Muscle layer of colon (tissue), 2 donors: ENCODE data around the gene CCDC85A.

ENCODE experiments used
- H3K27ac ChIP-seq: one replicate; pipeline ENCODE4 v1.7.0; 2013; ENCODE audit warnings: low read depth, mild to moderate bottlenecking, low read length, moderate library complexity
- H3K27me3 ChIP-seq, 2 donors: one replicate each; pipeline ENCODE4 v1.7.0; 2013; ENCODE audit warnings: low read length in 2 of 2, mild to moderate bottlenecking in 2 of 2; ENCODE audit not compliant: insufficient read depth in 2 of 2, control insufficient read depth in 1 of 2
- H3K36me3 ChIP-seq: one replicate; pipeline ENCODE4 v1.7.0; 2013; ENCODE audit warnings: mild to moderate bottlenecking, low read length; ENCODE audit not compliant: insufficient read depth
- H3K4me1 ChIP-seq: one replicate; pipeline ENCODE4 v1.7.0; 2013; ENCODE audit warnings: mild to moderate bottlenecking, low read length; ENCODE audit not compliant: insufficient read depth
- H3K4me3 ChIP-seq, 2 donors: one replicate each; pipeline ENCODE4 v1.7.0; 2013; ENCODE audit warnings: low read length in 2 of 2, low read depth in 1 of 2, mild to moderate bottlenecking in 1 of 2, moderate library complexity in 1 of 2
- H3K9ac ChIP-seq: one replicate; pipeline ENCODE4 v1.7.0; 2013; ENCODE audit warnings: low read length
- H3K9me3 ChIP-seq: one replicate; pipeline ENCODE4 v1.7.0; 2013; ENCODE audit warnings: mild to moderate bottlenecking, low read length
- donor health status: abdominal sarcoma.
- donor health status: Adenocarcinoma of cecum.

CCDC85A gene

DNA sequence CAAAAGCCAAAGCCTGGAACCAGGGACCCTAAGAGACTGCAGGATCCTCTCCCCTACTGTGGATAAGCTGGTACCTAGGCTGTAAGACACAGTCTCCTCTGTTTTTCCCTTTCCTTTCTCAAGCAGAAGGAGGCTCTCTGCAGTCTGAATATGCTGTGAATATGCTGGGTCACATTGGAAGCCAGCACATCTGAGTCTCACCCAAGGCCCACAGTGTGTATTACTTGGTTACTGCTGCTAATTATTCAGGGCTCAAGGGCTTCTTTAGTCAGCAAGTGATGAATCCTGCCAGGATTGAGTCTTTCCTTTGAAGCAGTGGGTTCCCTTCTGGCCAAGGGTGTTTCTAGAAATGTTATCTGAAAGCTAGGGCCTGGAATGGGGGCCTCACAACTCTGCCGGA is 60.7 kb downstream of the CCDC85A start:
- Histone ChIP-seq H3K4me1 (no peaks in the 10 kb centered on the region), H3K36me3 (no peaks in the 10 kb centered on the region), H3K4me3 (no peak overlapping the region), H3K9ac (no peak overlapping the region), H3K9me3 (no peaks in the 10 kb centered on the region), H3K27me3 (no peaks in the 10 kb centered on the region), H3K27ac (no peak overlapping the region)

- Histone ChIP-seq H3K27me3 (no peaks in the 10 kb centered on the region), H3K9me3 (no peaks in the 10 kb centered on the region), H3K9ac (no peak overlapping the region), H3K36me3 (no peaks in the 10 kb centered on the region), H3K27ac (no peak overlapping the region), H3K4me1 (no peaks in the 10 kb centered on the region), H3K4me3 (no peak overlapping the region)
Observed at GRCh38 chr2:56244911-56245530, 61.2 kb downstream of the CCDC85A start.

GRCh38 chr2:56248965-56249742 is 65.4 kb downstream of the CCDC85A start:
- H3K27ac ChIP-seq, result no peak overlapping the region
- H3K27me3 ChIP-seq, result no peaks in the 10 kb centered on the region
- H3K9me3 ChIP-seq, result no peaks in the 10 kb centered on the region
- H3K36me3 ChIP-seq, result no peaks in the 10 kb centered on the region
- no peak overlapping the region for H3K9ac ChIP-seq
- no peaks in the 10 kb centered on the region for H3K4me1 ChIP-seq
- H3K4me3 ChIP-seq, result no peak overlapping the region

DNA sequence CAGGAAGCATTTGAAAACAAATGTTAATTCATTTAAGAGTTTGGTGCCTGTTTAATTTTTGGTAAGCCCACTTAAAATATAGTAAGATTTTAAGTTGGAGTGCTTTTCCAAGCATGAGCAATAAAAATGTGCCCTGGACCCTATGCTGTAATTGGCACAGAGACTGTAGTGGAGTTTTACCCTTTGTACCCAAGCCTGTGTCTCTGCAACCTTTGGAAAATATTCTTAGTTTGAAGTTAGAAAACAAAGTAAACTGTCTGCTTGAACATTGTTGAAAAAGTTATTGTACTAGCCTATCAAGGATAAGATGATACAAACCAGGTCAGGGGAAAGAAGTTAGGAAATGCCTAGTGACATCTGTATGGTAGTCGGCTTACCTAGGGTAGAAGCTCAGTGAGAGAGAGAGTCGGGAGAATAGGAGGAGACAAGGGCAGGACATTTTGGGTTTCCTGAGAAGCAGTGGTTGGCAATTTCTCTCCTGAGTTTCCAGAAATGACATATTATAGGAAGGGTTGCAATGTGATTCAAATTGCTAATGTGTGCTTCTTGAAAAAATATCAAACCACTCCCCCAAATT is 66.5 kb downstream of the CCDC85A start:
- H3K27ac ChIP-seq, result no peak overlapping the region
- no peak overlapping the region for H3K9ac ChIP-seq
- H3K4me1 ChIP-seq, result no peaks in the 10 kb centered on the region
- H3K9me3 ChIP-seq, result no peaks in the 10 kb centered on the region
- H3K36me3 ChIP-seq, result no peaks in the 10 kb centered on the region
- H3K27me3 ChIP-seq, result no peaks in the 10 kb centered on the region
- no peak overlapping the region for H3K4me3 ChIP-seq

- Histone ChIP-seq H3K27ac (no peak overlapping the region), H3K4me1 (no peaks in the 10 kb centered on the region), H3K27me3 (no peaks in the 10 kb centered on the region), H3K9ac (no peak overlapping the region), H3K36me3 (no peaks in the 10 kb centered on the region), H3K9me3 (no peaks in the 10 kb centered on the region), H3K4me3 (no peak overlapping the region)
Observed at GRCh38 chr2:56260415-56260814, 76.6 kb downstream of the CCDC85A start.

DNA sequence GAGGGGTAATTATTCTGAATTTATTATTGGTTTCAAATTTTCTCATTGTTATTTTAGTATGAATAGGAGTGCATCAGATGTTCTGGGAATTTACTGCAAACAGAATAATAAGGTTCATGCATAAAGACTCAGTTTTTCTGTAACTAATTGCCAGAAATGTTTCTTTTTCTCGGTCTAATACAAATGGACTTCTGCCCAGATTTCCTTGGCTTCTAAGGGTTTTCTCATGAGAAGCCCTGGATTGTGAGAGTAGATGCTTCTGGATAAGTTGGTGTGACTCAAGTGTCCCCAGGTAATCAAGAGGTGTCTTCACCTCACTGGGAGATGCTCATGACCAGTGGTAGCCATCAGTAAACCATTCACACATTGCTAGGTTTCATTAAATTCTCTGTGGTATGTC is 78.5 kb downstream of the CCDC85A start:
- Histone ChIP-seq H3K27ac (no peak overlapping the region), H3K4me3 (no peak overlapping the region), H3K9ac (no peak overlapping the region), H3K27me3 (no peaks in the 10 kb centered on the region), H3K9me3 (no peaks in the 10 kb centered on the region), H3K4me1 (no peaks in the 10 kb centered on the region), H3K36me3 (no peaks in the 10 kb centered on the region)

- no peaks in the 10 kb centered on the region for H3K36me3 ChIP-seq
- no peaks in the 10 kb centered on the region for H3K4me1 ChIP-seq
- H3K9me3 ChIP-seq, result no peaks in the 10 kb centered on the region
- H3K4me3 ChIP-seq, result no peak overlapping the region
- H3K27me3 ChIP-seq, result no peaks in the 10 kb centered on the region
- H3K9ac ChIP-seq, result no peak overlapping the region
- no peak overlapping the region for H3K27ac ChIP-seq
Observed at GRCh38 chr2:56263876-56264275, 80.1 kb downstream of the CCDC85A start.

GRCh38 chr2:56266761-56267414 is 83.1 kb downstream of the CCDC85A start:
- Histone ChIP-seq H3K27me3 (no peaks in the 10 kb centered on the region), H3K9ac (no peak overlapping the region), H3K4me3 (no peak overlapping the region)

GRCh38 chr2:56267415-56267788 is 83.6 kb downstream of the CCDC85A start:
- no peak overlapping the region for H3K27ac ChIP-seq
- H3K27me3 ChIP-seq, result no peaks in the 10 kb centered on the region
- H3K9ac ChIP-seq, result no peak overlapping the region
- H3K36me3 ChIP-seq, result no peaks in the 10 kb centered on the region
- no peaks in the 10 kb centered on the region for H3K9me3 ChIP-seq
- H3K4me1 ChIP-seq, result no peaks in the 10 kb centered on the region
- no peak overlapping the region for H3K4me3 ChIP-seq

More at GRCh38 chr2:56266761-56267414, 83.1 kb downstream of the CCDC85A start:
- Histone ChIP-seq H3K36me3 (no peaks in the 10 kb centered on the region), H3K27ac (no peak overlapping the region), H3K9me3 (no peaks in the 10 kb centered on the region), H3K4me1 (no peaks in the 10 kb centered on the region)

- Histone ChIP-seq H3K27me3 (no peaks in the 10 kb centered on the region), H3K27ac (no peak overlapping the region), H3K36me3 (no peaks in the 10 kb centered on the region), H3K4me1 (no peaks in the 10 kb centered on the region), H3K9ac (no peak overlapping the region), H3K4me3 (no peak overlapping the region), H3K9me3 (no peaks in the 10 kb centered on the region)
Observed at GRCh38 chr2:56268856-56269255, 85.1 kb downstream of the CCDC85A start.

DNA sequence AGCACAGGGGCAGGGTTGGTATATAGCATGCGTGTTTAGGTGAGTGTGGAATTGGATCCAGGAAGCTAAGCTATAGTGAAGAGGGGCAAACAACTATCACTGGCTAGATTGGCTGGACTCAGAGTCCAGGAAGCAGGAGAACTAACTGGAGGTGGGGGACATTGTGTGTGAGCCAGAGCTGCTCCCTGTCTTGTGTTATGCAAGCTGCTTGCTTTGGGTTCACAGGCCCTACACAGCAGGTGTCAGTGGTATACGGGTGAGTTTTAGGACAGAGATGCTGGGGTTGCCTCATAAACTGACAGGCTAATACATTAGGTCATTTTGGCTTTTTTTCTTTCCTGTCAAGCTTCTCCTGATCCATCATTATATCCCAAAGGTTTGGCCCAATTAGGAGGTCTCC is 87.5 kb downstream of the CCDC85A start:
- H3K9me3 ChIP-seq, result no peaks in the 10 kb centered on the region
- H3K4me1 ChIP-seq, result no peaks in the 10 kb centered on the region
- no peaks in the 10 kb centered on the region for H3K36me3 ChIP-seq
- no peak overlapping the region for H3K27ac ChIP-seq
- H3K4me3 ChIP-seq, result no peak overlapping the region
- no peak overlapping the region for H3K9ac ChIP-seq
- H3K27me3 ChIP-seq, result no peaks in the 10 kb centered on the region
